ENCODE results near the gene ANKRD33B. TPM values are rescaled to one million over a fixed set of nuclear protein-coding genes. Genes with fewer than 3 reads are reported as not detected.

ANKRD33B gene
- total RNA-seq, 1 experiment from 2014 or later, result 9.6 TPM

DNA sequence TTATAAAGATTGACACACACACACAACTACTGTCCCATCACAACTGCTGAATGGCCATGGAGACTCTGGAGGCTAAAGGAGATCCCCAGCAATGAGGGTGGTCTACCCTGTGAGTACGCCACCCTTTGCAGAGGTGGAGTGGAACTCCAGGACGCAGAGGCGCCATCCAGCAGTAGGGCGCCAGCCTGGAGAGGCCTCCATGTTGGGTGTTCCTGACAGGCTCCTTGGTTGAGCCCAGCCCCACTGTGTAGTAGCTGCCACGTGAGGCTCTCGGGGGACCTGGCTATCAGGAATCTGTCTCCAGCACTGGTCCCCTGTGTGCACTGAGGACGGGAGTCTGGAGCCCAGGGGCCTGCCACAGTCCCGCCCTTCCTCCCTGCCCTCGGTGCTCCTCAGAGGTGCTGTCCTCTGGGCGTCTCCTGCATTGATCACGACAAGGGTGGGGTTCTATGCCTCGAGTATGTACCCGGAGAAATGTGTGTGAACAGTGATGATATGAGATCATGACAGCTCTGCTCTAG lies 124.8 kb downstream of the ANKRD33B start:
- DNase-seq, result no peak
- Histone ChIP-seq H3K36me3 (peaks cover 20% of the 10 kb centered on the region), H3K27me3 (no peaks in the 10 kb centered on the region), H3K4me3 (no peak overlapping the region), H3K9me3 (peaks cover 4% of the 10 kb centered on the region)

DNA sequence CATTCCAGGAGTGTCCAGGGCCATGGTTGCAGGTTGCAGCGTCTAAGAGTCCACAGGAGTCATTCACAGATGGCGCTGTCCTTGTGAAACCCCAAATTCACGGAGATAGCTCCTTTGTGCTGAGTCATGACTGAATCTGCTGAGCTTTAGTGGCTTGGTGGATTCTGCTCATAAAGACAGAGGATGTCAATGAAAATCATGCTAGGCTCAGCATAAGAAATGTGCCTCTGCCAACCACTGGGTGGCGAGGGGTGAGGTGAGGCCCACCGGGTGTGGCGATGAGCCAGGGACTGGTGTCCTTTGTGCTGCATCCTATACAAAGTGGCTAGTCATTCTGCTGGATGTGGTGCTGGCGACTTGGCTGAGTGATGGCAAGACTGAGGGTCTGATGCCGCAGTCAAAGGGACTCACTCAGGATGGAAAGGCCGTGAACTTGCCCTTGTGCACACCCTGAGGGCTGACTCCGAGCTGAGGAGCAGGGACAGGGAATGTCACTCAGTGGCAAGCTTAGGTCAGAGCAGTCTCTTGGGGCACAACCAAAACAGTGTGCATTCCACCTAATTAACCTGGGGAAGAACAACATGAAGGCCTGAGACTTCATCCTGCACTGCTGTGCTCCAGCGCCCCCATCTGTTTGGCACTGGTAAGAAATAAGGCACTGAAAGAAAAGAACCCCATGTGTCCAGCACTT lies 125.7 kb downstream of the ANKRD33B start:
- no peaks in the 10 kb centered on the region for H3K27me3 ChIP-seq

DNA sequence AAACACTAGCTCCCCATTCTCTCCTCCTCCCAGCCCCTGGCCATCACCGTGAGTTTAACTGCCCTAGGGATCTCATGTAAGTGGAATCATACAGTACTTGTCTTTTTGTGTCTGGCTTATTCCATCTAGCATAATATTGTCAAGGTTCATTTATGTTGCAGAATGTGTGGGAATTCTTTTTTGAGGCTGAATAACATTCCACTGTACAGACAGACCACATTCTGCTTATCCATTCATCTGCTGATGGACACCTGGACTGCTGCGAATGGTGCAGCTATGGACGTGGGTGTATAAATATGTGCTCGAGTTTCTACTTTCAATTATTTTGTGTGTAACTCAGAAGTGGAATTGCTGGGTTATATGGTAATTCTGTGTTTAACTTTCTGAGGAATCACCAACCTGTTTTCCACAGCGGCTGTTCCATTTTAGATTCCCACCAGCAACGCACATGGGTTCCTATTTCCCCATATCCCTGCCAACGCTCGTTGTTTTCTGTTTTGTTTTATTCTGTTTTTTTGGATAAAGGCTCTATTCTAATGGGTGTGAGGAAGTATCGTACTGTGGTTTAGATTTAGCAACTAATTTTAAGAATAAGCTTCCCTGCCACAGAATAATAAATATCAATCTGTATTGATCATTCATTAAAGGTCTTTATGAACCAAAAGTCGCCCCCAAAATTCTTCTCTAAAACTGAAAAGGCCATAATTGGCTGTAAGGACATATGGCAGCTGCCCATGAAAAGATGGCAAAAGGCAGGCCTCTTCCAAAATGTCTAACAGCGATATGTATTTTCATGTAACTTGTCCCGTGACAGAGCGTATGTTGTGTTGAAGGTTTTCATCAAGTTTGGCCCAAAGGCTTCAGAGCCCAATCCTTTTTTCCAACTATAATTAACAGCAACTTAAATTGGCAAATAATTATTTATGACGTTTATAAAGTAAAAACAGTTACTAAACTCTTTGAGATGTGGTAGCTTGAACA lies 126.9 kb downstream of the ANKRD33B start:
- Histone ChIP-seq H3K36me3 (peaks cover 14% of the 10 kb centered on the region), H3K27me3 (no peaks in the 10 kb centered on the region), H3K9me3 (peaks cover 4% of the 10 kb centered on the region), H3K4me3 (no peak overlapping the region)
- DNase-seq, result no peak

More for the DNA sequence above, 125.7 kb downstream of the ANKRD33B start:
- no peak for DNase-seq
- H3K36me3 ChIP-seq, result peaks cover 16% of the 10 kb centered on the region
- H3K4me3 ChIP-seq, result no peak overlapping the region
- peaks cover 4% of the 10 kb centered on the region for H3K9me3 ChIP-seq

DNA sequence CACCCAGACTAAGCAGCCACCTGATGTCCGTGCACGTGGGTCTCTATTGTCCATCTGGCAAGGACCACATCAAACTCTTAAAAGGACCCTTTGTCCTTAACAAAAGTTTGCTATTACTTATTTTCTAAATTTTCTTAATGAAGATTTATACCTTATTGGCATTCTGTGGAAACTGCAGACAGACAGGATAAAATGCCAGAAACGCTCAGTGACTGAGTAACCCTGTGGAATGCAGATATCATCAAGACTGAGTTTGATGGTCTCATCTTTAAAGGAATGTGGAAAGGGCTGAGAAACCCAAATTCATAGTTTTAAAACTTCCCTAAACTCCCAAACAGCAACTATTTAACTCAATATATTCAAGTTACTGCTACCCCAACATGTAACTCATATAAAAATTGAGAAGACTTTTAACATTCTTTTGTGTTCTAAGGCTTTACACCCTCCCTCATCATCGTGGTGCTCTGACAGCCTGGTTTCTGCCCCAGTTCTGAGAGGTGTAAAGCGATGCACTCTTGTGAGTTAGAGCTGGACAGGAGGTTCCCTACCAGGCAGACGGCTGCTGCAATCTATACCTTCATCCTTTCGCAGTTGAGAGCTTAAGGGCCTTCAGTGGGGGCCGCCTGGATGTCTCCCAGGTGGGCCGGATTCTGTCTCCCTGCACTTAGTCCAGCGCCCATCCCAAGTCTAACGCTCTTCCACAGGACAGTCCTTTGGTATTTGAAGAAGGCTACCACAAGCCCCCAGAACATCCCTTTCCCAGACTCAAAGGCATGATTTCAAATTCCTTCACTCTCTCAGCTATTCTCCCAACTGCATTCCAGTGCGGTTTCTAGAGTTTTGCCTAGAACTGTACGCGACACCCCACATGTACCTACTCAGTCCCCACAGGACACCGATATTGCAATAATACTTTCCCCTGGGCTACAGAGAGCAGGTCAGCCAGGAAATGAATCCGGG lies 128.2 kb downstream of the ANKRD33B start:
- Histone ChIP-seq H3K36me3 (peaks cover 10% of the 10 kb centered on the region), H3K27me3 (no peaks in the 10 kb centered on the region), H3K9me3 (peaks cover 2% of the 10 kb centered on the region), H3K4me3 (no peak overlapping the region)
- no peak for DNase-seq

DNA sequence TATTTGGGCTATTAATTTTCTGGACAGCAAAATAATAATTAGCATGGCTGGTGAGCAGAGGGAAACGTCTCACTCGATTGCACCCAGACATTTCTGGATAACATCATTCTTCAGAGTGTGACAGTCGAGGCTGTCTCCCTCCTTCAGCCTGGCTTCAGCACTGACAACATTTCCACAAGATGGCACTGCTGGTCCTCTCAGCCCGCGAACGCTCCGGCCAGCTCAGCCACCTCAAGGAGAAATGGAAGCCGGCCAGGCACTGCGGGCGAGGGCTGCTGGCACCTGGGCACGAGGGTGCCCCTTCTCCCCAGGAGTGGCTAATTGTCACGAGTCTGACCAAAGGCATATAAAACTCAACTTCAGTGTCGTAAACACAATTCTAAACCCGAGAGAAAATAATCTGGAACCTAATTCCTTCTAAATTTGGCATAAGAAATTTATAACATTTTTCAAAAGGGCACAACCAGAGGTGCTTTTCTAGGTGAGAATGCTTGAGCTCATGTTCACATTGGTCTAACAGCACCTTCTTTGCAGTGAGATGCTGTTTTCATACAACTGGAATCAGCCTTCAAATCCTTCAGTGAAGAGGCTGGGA lies 131.3 kb downstream of the ANKRD33B start:
- H3K4me3 ChIP-seq, result no peak overlapping the region

DNA sequence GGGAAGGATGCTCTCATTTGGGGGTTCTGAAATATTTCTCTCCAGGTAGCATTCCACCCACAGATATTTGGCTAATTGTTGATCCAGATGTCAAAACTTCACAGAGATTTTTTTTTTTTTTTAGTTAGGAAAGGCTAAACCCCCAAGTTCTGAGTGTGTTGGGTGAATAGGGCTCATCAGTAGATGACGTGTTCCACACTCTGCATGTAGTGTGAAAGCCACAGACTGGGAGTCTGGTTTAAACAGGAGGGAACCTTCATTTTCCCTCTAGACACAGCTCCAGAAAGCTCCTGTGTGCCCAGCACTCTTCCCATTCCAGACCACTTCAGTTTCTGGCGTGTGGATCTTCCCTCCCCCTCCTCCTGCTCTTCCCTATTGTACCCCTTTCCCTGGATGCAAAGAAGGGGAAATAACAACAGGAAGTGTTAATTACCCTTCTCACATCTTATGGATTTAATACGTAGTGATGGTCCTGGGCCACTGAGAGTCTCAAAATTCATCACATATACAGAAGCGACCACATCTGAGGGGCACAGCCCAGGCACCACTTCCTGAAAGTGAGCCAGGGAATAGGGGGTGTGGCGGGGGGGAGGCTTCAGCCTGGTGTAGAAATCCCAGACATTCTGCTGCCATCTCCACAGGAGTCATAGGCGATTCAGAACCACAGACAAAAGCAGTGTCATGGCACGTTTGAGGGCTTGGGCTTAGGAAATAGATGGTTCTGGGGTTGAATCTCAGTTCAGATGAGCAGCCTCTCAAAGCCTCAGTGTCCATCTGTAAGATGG lies 132.1 kb downstream of the ANKRD33B start:
- H3K27me3 ChIP-seq, result no peaks in the 10 kb centered on the region
- H3K9me3 ChIP-seq, result no peaks in the 10 kb centered on the region
- DNase-seq, result no peak

More for the DNA sequence above, 131.3 kb downstream of the ANKRD33B start:
- peak; percentile 82 for DNase-seq
- H3K9me3 ChIP-seq, result no peaks in the 10 kb centered on the region
- no peaks in the 10 kb centered on the region for H3K27me3 ChIP-seq
- H3K36me3 ChIP-seq, result no peaks in the 10 kb centered on the region; the same call in 1 of the 2 replicates

DNA sequence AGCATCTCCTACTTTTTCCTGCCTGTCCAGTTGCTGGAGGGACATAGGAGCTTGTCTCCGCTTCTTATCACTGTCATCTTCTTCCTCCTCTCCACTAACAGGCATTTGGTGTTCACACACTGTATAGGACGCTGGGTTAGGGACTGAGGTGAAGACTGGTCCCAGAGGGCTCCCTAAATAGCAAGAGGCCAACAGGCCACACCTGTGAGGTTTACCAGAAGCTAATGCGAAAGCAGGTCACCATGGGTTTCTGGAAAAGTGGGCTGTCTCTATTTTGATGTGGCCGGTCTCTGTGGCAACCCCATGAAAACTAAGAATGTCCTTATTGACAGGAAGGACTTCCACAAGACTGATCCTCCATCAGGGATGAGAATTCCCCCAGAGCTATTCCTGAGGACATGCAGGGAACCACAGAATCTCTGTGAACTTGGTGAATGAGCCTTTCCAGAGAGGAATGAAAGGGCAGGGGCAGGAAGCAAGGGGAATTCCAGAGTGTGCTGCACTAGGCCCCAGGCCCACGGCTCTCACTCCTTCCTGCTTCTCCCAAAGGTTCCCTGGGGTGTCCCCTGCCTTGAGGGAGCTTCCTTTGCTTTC lies 135.5 kb downstream of the ANKRD33B start:
- Histone ChIP-seq H3K36me3 (peaks cover 14% of the 10 kb centered on the region), H3K27me3 (no peaks in the 10 kb centered on the region), H3K9me3 (no peaks in the 10 kb centered on the region), H3K4me3 (no peak overlapping the region)
- DNase-seq, result no peak

More for the DNA sequence above, 132.1 kb downstream of the ANKRD33B start:
- H3K36me3 ChIP-seq, result peaks cover under 1% of the 10 kb centered on the region
- H3K4me3 ChIP-seq, result no peak overlapping the region

DNA sequence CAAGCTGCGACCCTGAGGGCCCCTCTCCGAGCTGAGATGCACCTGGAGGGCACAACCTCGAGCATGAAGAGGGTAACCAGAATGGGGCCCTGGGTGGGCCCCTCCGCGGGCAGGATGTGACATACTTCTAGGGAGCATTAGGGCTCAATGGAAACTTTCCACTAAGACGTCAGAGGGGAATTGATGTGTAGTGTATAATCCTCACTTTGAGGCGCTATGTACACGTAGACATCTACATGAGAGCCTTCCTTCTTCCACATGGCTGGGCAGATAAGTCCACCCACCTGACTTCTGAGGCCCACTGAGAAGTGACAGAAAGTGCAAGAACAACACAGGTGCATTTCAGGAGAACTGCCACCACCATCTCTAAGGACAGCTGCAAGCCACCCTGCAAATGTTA lies 136.1 kb downstream of the ANKRD33B start:
- H3K4me3 ChIP-seq, result no peak overlapping the region
- DNase-seq, result no peak
- no peaks in the 10 kb centered on the region for H3K27me3 ChIP-seq
- H3K9me3 ChIP-seq, result no peaks in the 10 kb centered on the region
- H3K36me3 ChIP-seq, result peaks cover 18% of the 10 kb centered on the region

DNA sequence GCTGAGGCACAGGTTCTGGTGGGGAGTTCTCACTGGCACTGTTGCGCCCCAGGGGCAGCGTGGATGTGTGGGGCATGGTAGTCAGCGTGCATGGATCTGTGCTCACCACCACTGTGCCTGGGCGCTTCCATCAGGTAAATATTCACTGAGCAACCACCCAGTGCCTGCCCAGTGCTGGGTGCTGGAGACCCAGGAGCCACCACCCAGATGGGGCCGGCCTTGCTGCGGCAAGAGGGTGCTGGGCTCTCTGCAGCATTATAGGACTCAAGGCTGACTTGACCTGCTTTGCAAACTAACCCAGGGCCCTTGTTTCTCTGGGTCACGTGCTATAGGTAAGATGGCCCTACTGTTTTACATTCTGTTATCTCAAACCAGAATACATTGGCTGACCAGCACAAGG lies 136.6 kb downstream of the ANKRD33B start:
- Histone ChIP-seq H3K4me3 (no peak overlapping the region), H3K27me3 (no peaks in the 10 kb centered on the region), H3K9me3 (no peaks in the 10 kb centered on the region), H3K36me3 (peaks cover 22% of the 10 kb centered on the region)
- no peak for DNase-seq

DNA sequence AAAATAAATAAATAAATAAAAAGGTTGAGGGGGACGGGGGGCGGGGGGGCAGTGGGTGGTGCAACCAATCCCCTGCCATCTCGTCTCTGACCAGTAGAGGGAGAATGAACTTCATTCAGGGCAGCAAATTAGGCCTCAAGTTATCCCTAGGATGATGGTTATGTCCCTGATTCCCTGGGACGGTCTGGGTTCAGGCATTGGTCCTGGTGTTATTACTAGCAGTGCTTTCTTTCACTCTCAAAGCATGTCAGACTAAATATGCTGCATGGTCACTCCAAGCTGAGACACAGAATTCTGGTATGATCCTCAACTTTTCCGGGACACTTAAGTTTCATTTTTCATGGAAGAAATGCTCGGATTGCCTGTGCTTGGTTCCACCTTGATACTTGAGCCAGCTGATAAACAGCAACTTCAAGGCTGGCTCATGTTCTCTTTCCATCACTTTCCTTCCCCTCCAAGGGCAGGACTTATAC lies 137.7 kb downstream of the ANKRD33B start:
- Histone ChIP-seq H3K9me3 (no peaks in the 10 kb centered on the region), H3K4me3 (no peak overlapping the region), H3K36me3 (peaks cover 22% of the 10 kb centered on the region), H3K27me3 (no peaks in the 10 kb centered on the region)
- peak; percentile 41 for DNase-seq

DNA sequence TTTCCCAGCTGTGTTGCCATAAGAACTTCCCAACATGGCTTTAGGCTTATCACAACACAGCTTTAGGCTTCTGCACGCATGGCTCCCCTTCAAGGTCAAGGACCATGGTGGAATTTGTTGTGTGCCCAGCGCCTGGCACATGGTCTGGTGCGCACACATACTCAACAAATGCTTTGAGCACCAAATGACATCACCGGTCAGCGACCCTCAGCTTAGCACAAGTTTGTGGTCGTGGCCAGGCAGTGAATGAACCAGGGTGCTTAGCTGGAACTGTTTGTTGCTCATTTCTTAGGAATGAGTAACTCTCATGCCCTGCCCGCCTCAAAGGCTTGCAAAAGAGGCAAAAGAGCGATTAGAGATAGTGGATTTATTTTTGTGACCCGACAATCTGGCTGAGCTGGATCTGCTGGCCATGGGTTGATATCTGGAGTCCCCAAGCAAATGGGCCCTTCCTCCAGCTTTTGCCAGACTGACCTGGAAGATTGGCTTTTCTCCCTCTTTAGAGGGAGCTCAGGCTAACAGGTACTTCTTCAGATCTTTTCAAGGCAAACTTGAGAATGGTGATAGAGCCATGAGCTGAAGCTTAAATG lies 138.3 kb downstream of the ANKRD33B start:
- no peaks in the 10 kb centered on the region for H3K27me3 ChIP-seq
- DNase-seq, result peak; percentile 87

DNA sequence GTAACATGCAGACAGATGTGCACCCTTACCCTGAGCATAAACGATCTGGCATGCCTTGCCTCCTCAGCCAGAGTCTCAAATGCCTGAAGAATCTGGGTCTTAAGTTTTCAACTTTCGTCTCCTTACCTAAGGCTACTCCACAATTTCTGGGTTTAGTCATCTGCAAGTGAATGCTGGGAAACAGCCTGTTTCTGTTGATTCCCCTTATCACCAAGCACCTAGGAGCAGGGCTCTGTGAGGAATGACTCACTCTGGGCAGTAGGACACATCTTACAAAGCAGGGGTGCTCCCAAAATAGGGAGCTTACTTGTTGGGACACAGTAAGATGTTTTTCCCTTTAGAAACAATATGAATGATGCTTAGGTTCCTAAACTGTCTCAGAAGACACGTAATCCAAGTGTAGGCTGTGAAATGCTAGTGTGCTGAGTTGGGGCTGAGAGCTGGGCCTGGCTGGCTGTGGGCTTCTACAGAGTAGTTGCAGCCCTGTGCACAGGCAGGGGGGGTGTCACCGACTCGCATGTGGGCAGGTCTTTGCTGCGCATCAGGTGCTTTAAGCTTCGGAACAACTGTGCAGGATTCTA lies 139.1 kb downstream of the ANKRD33B start:
- Histone ChIP-seq H3K27me3 (no peaks in the 10 kb centered on the region), H3K9me3 (no peaks in the 10 kb centered on the region), H3K4me3 (no peak overlapping the region), H3K36me3 (peaks cover 22% of the 10 kb centered on the region)
- no peak for DNase-seq

More for the DNA sequence above, 138.3 kb downstream of the ANKRD33B start:
- Histone ChIP-seq H3K9me3 (no peaks in the 10 kb centered on the region), H3K36me3 (peaks cover 22% of the 10 kb centered on the region), H3K4me3 (no peak overlapping the region)

DNA sequence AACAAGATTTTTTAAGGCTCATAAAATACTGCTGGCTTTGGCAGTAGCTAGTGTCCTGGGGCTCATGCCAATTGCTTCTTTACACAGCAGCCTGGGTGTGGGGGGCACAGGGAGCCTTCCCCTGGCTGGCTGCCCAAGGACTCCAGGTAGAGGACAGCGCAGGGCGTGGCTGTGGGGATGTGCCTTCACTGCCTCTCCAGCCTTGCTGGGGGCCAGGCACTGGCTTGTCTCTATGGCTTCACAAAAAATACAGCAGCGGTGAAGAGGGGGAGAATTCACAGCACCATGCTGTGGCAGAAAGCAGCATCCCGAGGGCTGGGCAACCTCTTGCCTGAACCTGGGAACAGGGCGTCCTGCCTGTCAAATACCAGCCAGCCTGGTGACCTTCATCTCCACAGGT lies 139.8 kb downstream of the ANKRD33B start:
- no peaks in the 10 kb centered on the region for H3K9me3 ChIP-seq
- peaks cover 25% of the 10 kb centered on the region for H3K36me3 ChIP-seq
- H3K27me3 ChIP-seq, result no peaks in the 10 kb centered on the region
- H3K4me3 ChIP-seq, result no peak overlapping the region
- no peak for DNase-seq

DNA sequence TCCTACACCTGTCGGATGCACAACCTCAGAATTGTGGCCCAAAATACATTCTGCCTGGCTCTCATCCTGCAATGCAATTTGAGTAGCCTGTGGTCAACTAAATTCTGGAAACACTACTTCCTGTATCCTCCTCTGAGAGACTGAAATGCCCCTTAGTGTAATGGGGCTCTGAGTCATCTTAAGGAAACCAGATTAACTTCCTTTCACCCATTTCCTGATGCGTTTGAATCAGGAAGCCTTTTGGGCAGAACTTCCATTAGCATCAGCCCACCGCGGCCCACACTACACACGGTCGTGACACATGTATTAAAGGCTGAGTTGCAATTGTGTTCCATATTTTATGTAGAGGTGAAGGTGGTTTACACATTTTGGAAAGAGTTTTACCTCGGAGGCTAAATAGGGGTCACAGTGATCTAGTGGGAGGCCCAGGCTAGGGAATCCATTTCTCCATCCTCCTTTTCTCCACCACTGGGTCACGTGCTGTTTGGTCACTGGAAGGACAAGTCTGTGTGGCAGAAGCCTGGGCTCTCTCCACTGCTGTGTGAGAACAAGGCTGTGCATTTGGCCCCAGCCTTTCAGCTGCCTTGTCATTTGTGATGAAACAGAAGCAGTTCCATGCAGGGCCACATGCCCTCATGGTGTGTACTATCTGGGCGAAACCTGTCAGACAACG lies 141.2 kb downstream of the ANKRD33B start:
- Histone ChIP-seq H3K9me3 (no peaks in the 10 kb centered on the region), H3K4me3 (no peak overlapping the region), H3K27me3 (no peaks in the 10 kb centered on the region), H3K36me3 (peaks cover 34% of the 10 kb centered on the region)
- no peak for DNase-seq

Data from MG63 (cell line).